GM23338 (cell line): Measurements from ENCODE around the gene TDG. TPM values are rescaled to one million over a fixed set of nuclear protein-coding genes. Genes with fewer than 3 reads are reported as not detected.

Source experiments
- ATAC-seq: fragments of 200-7000 bp; cut with Tn5 transposase; 3 replicates; pipeline ENCODE4 v1.9.1; 2020
- DNase-seq: peaks from one replicate; pipeline ENCODE4 v3.0.0-alpha.2; 2015; ENCODE audit warnings: low spot score
- H2AFZ ChIP-seq: fragments of 200-600 bp; sonication (generic); 2 replicates; pipeline ENCODE4 v1.8.0; 2016; ENCODE audit warnings: antibody characterized with exemption, mild to moderate bottlenecking, moderate library complexity
- H3F3A ChIP-seq: fragments of 200-600 bp; sonication (generic); replicated peaks from 2 replicates; pipeline ENCODE4 v1.8.0; 2017; ENCODE audit warnings: antibody characterized with exemption, mixed run types, low read depth
- H3K27ac ChIP-seq: fragments of 200-600 bp; sonication (generic); 2 replicates; pipeline ENCODE4 v1.6.1; 2016; ENCODE audit warnings: low read depth
- H3K27me3 ChIP-seq: fragments of 200-600 bp; sonication (generic); 2 replicates; pipeline ENCODE4 v1.8.0; 2016; ENCODE audit warnings: mild to moderate bottlenecking, mixed run types, moderate library complexity; ENCODE audit not compliant: insufficient read depth
- H3K36me3 ChIP-seq: fragments of 200-600 bp; sonication (generic); 2 replicates; pipeline ENCODE4 v1.8.0; 2016; ENCODE audit warnings: mild to moderate bottlenecking; ENCODE audit not compliant: insufficient read depth
- H3K4me1 ChIP-seq: fragments of 200-600 bp; sonication (generic); 2 replicates; pipeline ENCODE4 v1.8.0; 2016; ENCODE audit warnings: mild to moderate bottlenecking, moderate library complexity; ENCODE audit not compliant: insufficient read depth
- H3K4me2 ChIP-seq: fragments of 200-600 bp; sonication (generic); 2 replicates; pipeline ENCODE4 v1.7.1; 2017; ENCODE audit warnings: mixed run types
- H3K4me3 ChIP-seq: fragments of 200-600 bp; sonication (generic); 2 replicates; pipeline ENCODE4 v1.6.1; 2016; ENCODE audit warnings: mixed run types
- H3K79me2 ChIP-seq: fragments of 200-600 bp; sonication (generic); replicated peaks from 2 replicates; pipeline ENCODE4 v1.8.0; 2017; ENCODE audit warnings: mild to moderate bottlenecking; ENCODE audit not compliant: insufficient read depth
- H3K9me2 ChIP-seq: fragments of 200-600 bp; sonication (generic); 2 replicates; pipeline ENCODE4 v1.8.0; 2017; ENCODE audit not compliant: insufficient read depth
- H4K20me1 ChIP-seq: fragments of 200-600 bp; sonication (generic); replicated peaks from 2 replicates; pipeline ENCODE4 v1.8.0; 2017; ENCODE audit warnings: mild to moderate bottlenecking; ENCODE audit not compliant: insufficient read depth
- H3K27ac Mint-ChIP-seq: 2 replicates; pipeline ENCODE4 v1.8.0; 2020; ENCODE audit warnings: inconsistent platforms, mild to moderate bottlenecking, moderate library complexity, mixed read lengths
- H3K27me3 Mint-ChIP-seq: 3 replicates; pipeline ENCODE4 v1.8.0; 2022; ENCODE audit warnings: low read depth, mild to moderate bottlenecking, moderate library complexity, mixed read lengths, inconsistent platforms; ENCODE audit not compliant: insufficient read depth, poor library complexity
- H3K36me3 Mint-ChIP-seq: 3 replicates; pipeline ENCODE4 v1.8.0; 2021; ENCODE audit warnings: low read depth, mild to moderate bottlenecking, inconsistent platforms, moderate library complexity, mixed read lengths
- H3K4me1 Mint-ChIP-seq: 3 replicates; pipeline ENCODE4 v1.8.0; 2020; ENCODE audit warnings: mild to moderate bottlenecking, inconsistent platforms, mixed read lengths
- H3K4me3 Mint-ChIP-seq: 3 replicates; pipeline ENCODE4 v1.8.0; 2021; ENCODE audit warnings: moderate library complexity, mild to moderate bottlenecking, inconsistent platforms, mixed read lengths
- H3K9me3 Mint-ChIP-seq: 3 replicates; pipeline ENCODE4 v1.8.0; 2020; ENCODE audit warnings: moderate library complexity, mild to moderate bottlenecking, inconsistent platforms, mixed read lengths
- CREB1 ChIP-seq: fragments of 250-450 bp; sonication (Bioruptor Pico); IDR thresholded peaks from 2 replicates; pipeline ENCODE4 v1.5.0; 2020; ENCODE audit warnings: low read depth, mild to moderate bottlenecking, moderate library complexity
- ETS1 ChIP-seq: IDR thresholded peaks from 2 replicates; pipeline ENCODE4 v1.6.1; 2016; ENCODE audit warnings: antibody characterized with exemption
- EZH2 ChIP-seq: fragments of 200-600 bp; sonication (generic); IDR thresholded peaks from one replicate; pipeline ENCODE4 v1.8.0; 2017; ENCODE audit warnings: antibody characterized with exemption, mild to moderate bottlenecking, low read depth; ENCODE audit not compliant: unreplicated experiment
- JUNB ChIP-seq: IDR thresholded peaks from one replicate; pipeline ENCODE4 v1.6.1; 2016; ENCODE audit warnings: antibody characterized with exemption; ENCODE audit not compliant: unreplicated experiment
- POLR2AphosphoS5 ChIP-seq: IDR thresholded peaks from 2 replicates; pipeline ENCODE4 v1.6.1; 2016; ENCODE audit warnings: antibody characterized with exemption, low read depth
- REST ChIP-seq: IDR thresholded peaks from one replicate; pipeline ENCODE4 v1.6.1; 2018; ENCODE audit warnings: antibody characterized with exemption; ENCODE audit not compliant: unreplicated experiment
- STAT1 ChIP-seq: IDR thresholded peaks from one replicate; pipeline ENCODE4 v1.6.1; 2016; ENCODE audit warnings: antibody characterized with exemption; ENCODE audit not compliant: unreplicated experiment
- ZNF462 ChIP-seq: fragments of 250-450 bp; sonication (Bioruptor Pico); IDR thresholded peaks from 2 replicates; pipeline ENCODE4 v1.5.0; 2020; ENCODE audit warnings: mild to moderate bottlenecking, moderate library complexity
- polyA plus RNA-seq: library from polyadenylated mRNA; unstranded; fragments of >200 nt; fragmentation: Nextera tagmentation; extraction: Ambion mirVana; gene quantifications from 2 replicates; pipeline ENCODE4 v1.2.1, GENCODE V29; 2016
- total RNA-seq: library from RNA; depleted of rRNA; stranded (reverse); fragments of >200 nt; shearing (Covaris generic); gene quantifications from 2 replicates; pipeline ENCODE4 v1.2.3, GENCODE V29; 2014
- TF ChIP-seq, protein P1 (sequence below), 2 experiments: fragments of 200-600 bp in 1 of 2; sonication (generic) in 1 of 2; conservative IDR thresholded peaks; 2 replicates each; pipeline versions ENCODE4 v1.5.1 to v1.6.1; 2016 to 2017; ENCODE audit warnings: antibody characterized with exemption in 2 of 2, low read depth in 2 of 2, mild to moderate bottlenecking in 2 of 2, moderate library complexity in 1 of 2

The TDG gene
- total and polyA plus RNA-seq, 2 experiments from 2014 or later, result 57.0 to 66.2 TPM

DNA sequence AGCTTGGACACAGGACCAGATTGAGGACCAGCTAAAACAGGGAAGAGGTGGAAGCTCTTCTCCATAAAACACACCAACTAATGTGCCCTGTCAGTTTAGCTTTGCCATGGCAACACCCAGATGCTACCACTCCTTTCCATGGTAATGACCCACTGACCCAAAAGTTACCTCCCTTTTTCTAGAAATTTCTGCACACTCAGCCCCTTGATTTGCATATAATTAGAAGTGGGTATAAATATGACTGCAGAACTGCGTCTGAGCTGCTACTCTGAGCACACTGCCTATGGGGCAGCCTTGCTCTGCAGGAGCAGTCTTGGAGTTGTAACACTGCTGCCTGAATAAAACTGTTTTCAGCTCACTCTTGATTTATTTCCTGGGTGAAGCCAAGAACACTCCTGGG is 3.2 kb upstream of the TDG start (continued):
- TF ChIP-seq ETS1 (no peak), EZH2 (no peak)
- TF ChIP-seq, protein P1, sequence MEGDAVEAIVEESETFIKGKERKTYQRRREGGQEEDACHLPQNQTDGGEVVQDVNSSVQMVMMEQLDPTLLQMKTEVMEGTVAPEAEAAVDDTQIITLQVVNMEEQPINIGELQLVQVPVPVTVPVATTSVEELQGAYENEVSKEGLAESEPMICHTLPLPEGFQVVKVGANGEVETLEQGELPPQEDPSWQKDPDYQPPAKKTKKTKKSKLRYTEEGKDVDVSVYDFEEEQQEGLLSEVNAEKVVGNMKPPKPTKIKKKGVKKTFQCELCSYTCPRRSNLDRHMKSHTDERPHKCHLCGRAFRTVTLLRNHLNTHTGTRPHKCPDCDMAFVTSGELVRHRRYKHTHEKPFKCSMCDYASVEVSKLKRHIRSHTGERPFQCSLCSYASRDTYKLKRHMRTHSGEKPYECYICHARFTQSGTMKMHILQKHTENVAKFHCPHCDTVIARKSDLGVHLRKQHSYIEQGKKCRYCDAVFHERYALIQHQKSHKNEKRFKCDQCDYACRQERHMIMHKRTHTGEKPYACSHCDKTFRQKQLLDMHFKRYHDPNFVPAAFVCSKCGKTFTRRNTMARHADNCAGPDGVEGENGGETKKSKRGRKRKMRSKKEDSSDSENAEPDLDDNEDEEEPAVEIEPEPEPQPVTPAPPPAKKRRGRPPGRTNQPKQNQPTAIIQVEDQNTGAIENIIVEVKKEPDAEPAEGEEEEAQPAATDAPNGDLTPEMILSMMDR (conservative IDR thresholded peaks at IDR 0.05; ENCODE audit: low read depth in 2 of 2), result no peak

GRCh38 chr12:103964805-103965204 is 867 bp upstream of the TDG start:
- DNase-seq, result no peak
- Histone ChIP-seq H3K4me2 (peak overlapping the region; percentile 94), H3K27me3 (no peaks in the 10 kb centered on the region), H2AFZ (no peak overlapping the region), H3K36me3 (no peaks in the 10 kb centered on the region), H3K4me3 (peak overlapping the region; percentile 95), H3K9me2 (no peaks in the 10 kb centered on the region), H4K20me1 (peaks cover 20% of the 10 kb centered on the region), H3F3A (peaks cover 4% of the 10 kb centered on the region; the same call in 1 of the 2 replicates), H3K4me1 (peaks cover 7% of the 10 kb centered on the region; the same call in 1 of the 2 replicates), H3K27ac (peak overlapping the region; percentile 30), H3K79me2 (peaks cover 62% of the 10 kb centered on the region)
- Mint-ChIP-seq H3K27ac (peak overlapping the region; percentile 99), H3K4me3 (peak overlapping the region; percentile 100), H3K4me1 (peaks cover 20% of the 10 kb centered on the region), H3K9me3 (no peaks in the 10 kb centered on the region), H3K36me3 (peaks cover 30% of the 10 kb centered on the region), H3K27me3 (peaks cover 10% of the 10 kb centered on the region)
- ATAC-seq, result no peak
- TF ChIP-seq CREB1 (CRISPR knock-in tag) (no peak), POLR2AphosphoS5 (0 out of 2 replicates have a peak, but pooled peaks have one; percentile 3), REST (no peak), JUNB (no peak), ETS1 (no peak), ZNF462 (CRISPR knock-in tag) (no peak), STAT1 (no peak)
